HCT116 (cell line): ENCODE results near the gene BEST4. TPM values are rescaled to one million over a fixed set of nuclear protein-coding genes. Genes with fewer than 3 reads are reported as not detected.

Source experiments
- ATAC-seq: fragments of 200-7000 bp; cut with Tn5 transposase; 2 replicates; pipeline ENCODE4 v1.9.1; 2020; ENCODE audit warnings: mild to moderate bottlenecking, moderate library complexity
- BruUV-seq: library from RNA; stranded (reverse); fragments of 400-500 nt; replicated peaks from 2 replicates; lab custom pipeline; 2021; lab: Mats Ljungman, UMichigan
- CTCF ChIA-PET: fragments of 300-600 bp; sonication (Branson Sonifier 250); formaldehyde crosslinking; loops from one replicate; lab custom pipeline; 2021; ENCODE audit warnings: antibody characterized with exemption; lab: Charles Lee
- POLR2A ChIA-PET: fragments of 300-600, 350-600 bp; sonication (Branson Sonifier 250); formaldehyde crosslinking; loops from one replicate; lab custom pipeline; 2021; ENCODE audit warnings: antibody characterized with exemption; lab: Charles Lee
- RAD21 ChIA-PET, 2 experiments: fragments of 300-600 bp; sonication (Branson Sonifier 250); formaldehyde crosslinking; loops; one replicate each; lab custom pipeline; 2023; ENCODE audit warnings: low total read pairs in 2 of 2; ENCODE audit not compliant: uncharacterized antibody in 2 of 2, unreplicated experiment in 2 of 2, low non-redundant PET in 1 of 2; lab: Charles Lee
- DNase-seq: peaks from one replicate; pipeline ENCODE4 v3.0.0-alpha.2; 2010; ENCODE audit warnings: low read depth, low spot score
- H2AFZ ChIP-seq: fragments of 200-600 bp; shearing (Covaris generic), sonication (generic); 2 replicates; pipeline ENCODE4 v1.6.1; 2017; ENCODE audit warnings: low read depth, mixed run types, mixed read lengths, antibody characterized with exemption, low read length; ENCODE audit not compliant: poor library complexity, severe bottlenecking
- H3K27ac ChIP-seq: 2 replicates; pipeline ENCODE4 v1.5.1; 2012; ENCODE audit warnings: low read depth, low read length
- H3K27me3 ChIP-seq: fragments of 200-600 bp; sonication (generic); 2 replicates; pipeline ENCODE4 v1.6.1; 2016; ENCODE audit warnings: mixed run types, low read length, mixed read lengths; ENCODE audit not compliant: insufficient read depth
- H3K36me3 ChIP-seq, 2 experiments: fragments of 200-500 bp in 1 of 2; fragments of 200-600 bp in 1 of 2; sonication (Bioruptor generic) in 1 of 2; sonication (generic) in 1 of 2; 2 replicates each; pipeline versions ENCODE4 v1.5.1 to v1.6.1; 2014 to 2016; ENCODE audit warnings: low read length in 2 of 2, inconsistent platforms in 1 of 2, mixed read lengths in 1 of 2, mixed run types in 1 of 2; ENCODE audit not compliant: insufficient read depth in 2 of 2, control insufficient read depth in 1 of 2
- H3K4me1 ChIP-seq, 2 experiments: fragments of 200-600 bp in 1 of 2; sonication (generic) in 1 of 2; 2 replicates each; pipeline versions ENCODE4 v1.5.1 to v1.6.1; 2012 to 2017; ENCODE audit warnings: low read length in 2 of 2, inconsistent platforms in 1 of 2, mild to moderate bottlenecking in 1 of 2, mixed read lengths in 1 of 2, mixed run types in 1 of 2, moderate library complexity in 1 of 2; ENCODE audit not compliant: insufficient read depth in 2 of 2, control insufficient read depth in 1 of 2
- H3K4me2 ChIP-seq: fragments of 200-600 bp; sonication (generic); 2 replicates; pipeline ENCODE4 v1.6.1; 2017; ENCODE audit warnings: mixed run types, low read length, mixed read lengths
- H3K4me3 ChIP-seq, 2 experiments: fragments of 200-600 bp in 1 of 2; sonication (generic) in 1 of 2; replicated peaks in 1 of 2; 2 replicates each; pipeline ENCODE4 v1.5.1; 2011 to 2016; ENCODE audit warnings: low read length in 2 of 2, control low read depth in 1 of 2, low read depth in 1 of 2, mild to moderate bottlenecking in 1 of 2, mixed read lengths in 1 of 2, mixed run types in 1 of 2
- H3K79me2 ChIP-seq: fragments of 200-600 bp; sonication (generic); 2 replicates; pipeline ENCODE4 v1.6.1; 2017; ENCODE audit warnings: mild to moderate bottlenecking, mixed run types, low read length, moderate library complexity, mixed read lengths; ENCODE audit not compliant: insufficient read depth
- H3K9ac ChIP-seq: fragments of 200-600 bp; sonication (generic); 2 replicates; pipeline ENCODE4 v1.6.1; 2016; ENCODE audit warnings: low read length, mixed read lengths
- H3K9me2 ChIP-seq: fragments of 200-600 bp; sonication (generic), shearing (Covaris generic); 2 replicates; pipeline ENCODE4 v1.6.1; 2017; ENCODE audit warnings: mixed run types, mild to moderate bottlenecking, moderate library complexity; ENCODE audit not compliant: insufficient read depth
- H3K9me3 ChIP-seq, 2 experiments: fragments of 200-500 bp in 1 of 2; fragments of 200-600 bp in 1 of 2; sonication (Bioruptor generic) in 1 of 2; sonication (generic) in 1 of 2; 2 replicates each; pipeline ENCODE4 v1.6.1; 2014 to 2017; ENCODE audit warnings: low read length in 2 of 2, mixed read lengths in 2 of 2, inconsistent platforms in 1 of 2, low read depth in 1 of 2, mild to moderate bottlenecking in 1 of 2, mixed run types in 1 of 2, moderate library complexity in 1 of 2; ENCODE audit not compliant: control insufficient read depth in 1 of 2, insufficient read depth in 1 of 2
- H4K20me1 ChIP-seq: fragments of 200-600 bp; sonication (generic), shearing (Covaris generic); 2 replicates; pipeline ENCODE4 v1.6.1; 2017; ENCODE audit warnings: mixed run types, mild to moderate bottlenecking, moderate library complexity; ENCODE audit not compliant: insufficient read depth
- CBX3 ChIP-seq: IDR thresholded peaks from 2 replicates; pipeline ENCODE4 v1.6.1; 2012; ENCODE audit warnings: low read depth
- CEBPB ChIP-seq: IDR thresholded peaks from 2 replicates; pipeline ENCODE4 v1.6.1; 2012; ENCODE audit warnings: low read depth
- EGR1 ChIP-seq: IDR thresholded peaks from 2 replicates; pipeline ENCODE4 v1.6.1; 2012; ENCODE audit warnings: low read depth
- EZH2 ChIP-seq: fragments of 200-600 bp; sonication (generic); IDR thresholded peaks from 2 replicates; pipeline ENCODE4 v1.6.1; 2017; ENCODE audit warnings: antibody characterized with exemption, mixed run types
- EZH2phosphoT487 ChIP-seq: fragments of 200-600 bp; IDR thresholded peaks from 2 replicates; pipeline ENCODE4 v1.6.1; 2018; ENCODE audit warnings: antibody characterized with exemption, borderline replicate concordance
- FOSL1 ChIP-seq: IDR thresholded peaks from 2 replicates; pipeline ENCODE4 v1.6.1; 2012; ENCODE audit warnings: low read depth
- JUND ChIP-seq: IDR thresholded peaks from 2 replicates; pipeline ENCODE4 v1.6.1; 2012
- RAD21 ChIP-seq: IDR thresholded peaks from 2 replicates; pipeline ENCODE4 v1.6.1; 2012; ENCODE audit warnings: low read depth, mild to moderate bottlenecking
- REST ChIP-seq: IDR thresholded peaks from 2 replicates; pipeline ENCODE4 v1.6.1; 2012; ENCODE audit warnings: low read depth
- SIN3A ChIP-seq: IDR thresholded peaks from 2 replicates; pipeline ENCODE4 v1.6.1; 2012; ENCODE audit warnings: low read depth
- SP1 ChIP-seq: IDR thresholded peaks from 2 replicates; pipeline ENCODE4 v1.6.1; 2012; ENCODE audit warnings: low read depth
- SRF ChIP-seq: IDR thresholded peaks from 2 replicates; pipeline ENCODE4 v1.6.1; 2012; ENCODE audit warnings: low read depth
- YY1 ChIP-seq: IDR thresholded peaks from 2 replicates; pipeline ENCODE4 v1.6.1; 2011; ENCODE audit warnings: low read length, low read depth, moderate library complexity, mild to moderate bottlenecking; ENCODE audit not compliant: insufficient replicate concordance; ENCODE audit errors: extremely low read depth
- ZBTB33 ChIP-seq: IDR thresholded peaks from 2 replicates; pipeline ENCODE4 v1.6.1; 2011; ENCODE audit warnings: mild to moderate bottlenecking, low read length, moderate library complexity; ENCODE audit not compliant: insufficient replicate concordance; ENCODE audit errors: extremely low read depth
- ZNF274 ChIP-seq: fragments of 200-500 bp; sonication (Bioruptor generic); IDR thresholded peaks from 2 replicates; pipeline ENCODE4 v1.6.1; 2014; ENCODE audit warnings: mild to moderate bottlenecking, low read depth, low read length, inconsistent platforms
- intact Hi-C: fragments of 100-400 bp; cut with micrococcal nuclease; formaldehyde crosslinking; loops from 2 replicates; pipeline ENCODE4 v1.10.0; 2022
- total RNA-seq: library from RNA; stranded (reverse); gene quantifications from one replicate; pipeline ENCODE4 v1.2.1, GENCODE V29; 2021; ENCODE audit not compliant: unreplicated experiment

BEST4 gene
- total RNA-seq, 1 experiment from 2014 or later, result 0.52 TPM

- ATAC-seq (no peak), DNase-seq (no peak)
- ChIA-PET RAD21 (no interaction called here), POLR2A (interaction anchor here (3.3 kb wide), 1 partner anchor 11 kb away, joined by 18 read pairs; no protein-coding TSS in a partner anchor), CTCF (no interaction called here)
- Histone ChIP-seq H3K9ac (no peak overlapping the region), H3K4me2 (no peak overlapping the region), H3K79me2 (no peaks in the 10 kb centered on the region), H2AFZ (no peak overlapping the region)
- BruUV-seq, result no TSS peak
- TF ChIP-seq ZNF274 (no peak), YY1 (no peak), JUND (no peak), ZBTB33 (no peak), SRF (no peak), CBX3 (no peak), EGR1 (no peak), REST (no peak), EZH2 (no peak), FOSL1 (no peak), RAD21 (no peak), CEBPB (no peak), EZH2phosphoT487 (no peak), SIN3A (no peak), SP1 (no peak)
- TF ChIP-seq, all 23 proteins: peak for 0
- Histone ChIP-seq H3K9me2 (no peaks in the 10 kb centered on the region), H3K27ac (no peak overlapping the region), H3K9me3 (no peaks in the 10 kb centered on the region), H3K27me3 (no peaks in the 10 kb centered on the region), H4K20me1 (no peaks in the 10 kb centered on the region), H3K4me1 (no peaks in the 10 kb centered on the region), H3K4me3 (no peak overlapping the region), H3K36me3 (no peaks in the 10 kb centered on the region)
- intact Hi-C loops, result no loop called here
Measured at GRCh38 chr1:44829506-44830384, 41.8 kb upstream of the BEST4 start.
